Psoas muscle (tissue), 8 donors: ENCODE measurements around the gene ADAMTS1. TPM values are rescaled to one million over a fixed set of nuclear protein-coding genes. Genes with fewer than 3 reads are reported as not detected.
"Not testable (repeated sequence)": the region's sequence is repeated elsewhere in the genome, so short reads cannot be mapped to it uniquely, and the experiment has no call there.

ENCODE experiments used
- ATAC-seq, 4 donors: fragments of 200-7000 bp; cut with Tn5 transposase; one replicate each; pipeline ENCODE4 v1.9.1; 2020; ENCODE audit warnings: moderate library complexity in 3 of 4, mild to moderate bottlenecking in 2 of 4
- DNase-seq, 2 donors: peaks; one replicate each; pipeline ENCODE4 v3.0.0-alpha.2; 2020
- H3K27ac ChIP-seq: fragments of 200-600 bp; one replicate; pipeline ENCODE4 v1.8.0; 2022
- H3K27me3 ChIP-seq, 3 donors: fragments of 200-600 bp in 1 of 3; one replicate each; pipeline versions ENCODE4 v1.6.1 to v1.8.0; 2013 to 2022; ENCODE audit warnings: low read length in 2 of 3, mild to moderate bottlenecking in 2 of 3, moderate library complexity in 1 of 3; ENCODE audit not compliant: insufficient read depth in 3 of 3
- H3K36me3 ChIP-seq, 2 donors: fragments of 200-600 bp in 1 of 2; one replicate each; pipeline versions ENCODE4 v1.6.1 to v1.8.0; 2013 to 2022; ENCODE audit warnings: low read depth in 1 of 2, mild to moderate bottlenecking in 1 of 2, moderate library complexity in 1 of 2; ENCODE audit not compliant: insufficient read depth in 1 of 2
- H3K4me1 ChIP-seq: fragments of 200-600 bp; one replicate; pipeline ENCODE4 v1.8.0; 2022
- H3K4me3 ChIP-seq: fragments of 200-600 bp; one replicate; pipeline ENCODE4 v1.8.0; 2022; ENCODE audit warnings: mild to moderate bottlenecking
- H3K9me3 ChIP-seq: fragments of 200-600 bp; one replicate; pipeline ENCODE4 v1.8.0; 2022
- whole genome bisulfite sequencing, 3 donors: extraction: QIAGEN DNeasy Blood & Tissue Kit; methylation state at CpG; one replicate each; pipeline versions ENCODE4 v1.1.6 to v1.1.7; 2013; 5-methylcytosine and 5-hydroxymethylcytosine counted together
- intact Hi-C, 2 donors: fragments of 100-400 bp; cut with DNase I; formaldehyde crosslinking; loops; one replicate each; pipeline versions ENCODE4 v1.11.0 to v1.14.2; 2022
- polyA plus RNA-seq, 3 donors: library from polyadenylated mRNA; stranded (reverse); fragments of 200-250 nt; gene quantifications; one replicate each; pipeline ENCODE4 v1.2.3, GENCODE V29; 2013
- total RNA-seq, 4 donors: library from RNA; stranded (reverse); fragmentation: NEBNext Ultra II Directional in 2 of 4; extraction: Animal tissue kit (Norgen Biotek cat#: 25700) in 2 of 4; gene quantifications; one replicate each; pipeline versions ENCODE4 v1.2.1 to v1.2.4, GENCODE V29; 2021 to 2023
- TF ChIP-seq, protein P1 (sequence below): fragments of 200-600 bp; IDR thresholded peaks from one replicate; pipeline ENCODE4 v1.8.0; 2022; ENCODE audit warnings: antibody characterized with exemption
- donor health status: healthy with polysubstance abuse.
- donor health status: DM: no; HTN: no; CAD: no; lungs with moderate emphysema.
- donor health status: Bipolar disorder and iron deficiency.
- donor health status: healthy.
- donor health status: DM: yes; HTN: yes; CAD: no.
- donor health status: DM: no; HTN: no; CAD: no.
- donor health status: DM: no; HTN: no; CAD: no.
- donor health status: DM: yes; HTN: yes; CAD: no.

The ADAMTS1 gene
- total and polyA plus RNA-seq, 7 donors: 12.2 to 70.3 (median 32.0) TPM

- TF ChIP-seq, protein P1, sequence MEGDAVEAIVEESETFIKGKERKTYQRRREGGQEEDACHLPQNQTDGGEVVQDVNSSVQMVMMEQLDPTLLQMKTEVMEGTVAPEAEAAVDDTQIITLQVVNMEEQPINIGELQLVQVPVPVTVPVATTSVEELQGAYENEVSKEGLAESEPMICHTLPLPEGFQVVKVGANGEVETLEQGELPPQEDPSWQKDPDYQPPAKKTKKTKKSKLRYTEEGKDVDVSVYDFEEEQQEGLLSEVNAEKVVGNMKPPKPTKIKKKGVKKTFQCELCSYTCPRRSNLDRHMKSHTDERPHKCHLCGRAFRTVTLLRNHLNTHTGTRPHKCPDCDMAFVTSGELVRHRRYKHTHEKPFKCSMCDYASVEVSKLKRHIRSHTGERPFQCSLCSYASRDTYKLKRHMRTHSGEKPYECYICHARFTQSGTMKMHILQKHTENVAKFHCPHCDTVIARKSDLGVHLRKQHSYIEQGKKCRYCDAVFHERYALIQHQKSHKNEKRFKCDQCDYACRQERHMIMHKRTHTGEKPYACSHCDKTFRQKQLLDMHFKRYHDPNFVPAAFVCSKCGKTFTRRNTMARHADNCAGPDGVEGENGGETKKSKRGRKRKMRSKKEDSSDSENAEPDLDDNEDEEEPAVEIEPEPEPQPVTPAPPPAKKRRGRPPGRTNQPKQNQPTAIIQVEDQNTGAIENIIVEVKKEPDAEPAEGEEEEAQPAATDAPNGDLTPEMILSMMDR: no peak
- Histone ChIP-seq H3K4me1 (no peaks in the 10 kb centered on the region), H3K27ac (no peak overlapping the region), H3K36me3 (no peaks in the 10 kb centered on the region), H3K9me3 (no peaks in the 10 kb centered on the region), H3K4me3 (no peak overlapping the region), H3K27me3 (no peaks in the 10 kb centered on the region)
- ATAC-seq (no peak), DNase-seq (no peak)
- 90 to 100% (median 92%) methylated on average over 1 of the region's 1 CpG for WGBS, 3 donors
- intact Hi-C loops: no loop called here
Measured at GRCh38 chr21:26874347-26874746, 29.1 kb upstream of the ADAMTS1 start.

GRCh38 chr21:26865857-26866256 is 20.6 kb upstream of the ADAMTS1 start:
- TF ChIP-seq, protein P1: no peak
- ATAC-seq: no peak

DNA sequence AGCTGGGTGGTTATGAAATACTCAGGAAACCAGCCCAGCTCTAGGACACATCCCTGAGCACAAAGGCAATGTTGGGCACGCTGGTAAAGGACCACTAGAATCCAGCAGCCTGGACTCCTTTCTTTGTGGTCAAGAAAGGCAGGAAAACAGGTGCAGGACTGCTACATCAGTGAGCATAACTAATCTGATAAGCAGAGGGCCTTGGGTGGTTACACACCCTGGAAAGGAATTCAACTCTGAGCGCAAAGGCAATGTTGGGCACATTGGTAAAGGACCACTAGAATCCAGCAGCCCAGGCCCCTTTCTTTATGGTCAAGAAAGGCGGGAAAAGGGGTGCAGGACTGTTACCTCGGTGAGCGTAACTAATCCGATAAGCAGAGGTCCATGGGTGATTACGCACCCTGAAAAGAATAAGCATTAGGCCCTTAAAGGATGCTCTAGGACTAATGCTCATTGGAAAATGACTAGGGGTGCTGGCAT is 11.7 kb upstream of the ADAMTS1 start:
- ATAC-seq, H3K36me3 ChIP-seq, H3K4me3 ChIP-seq, H3K27me3 ChIP-seq, H3K27ac ChIP-seq, DNase-seq, H3K4me1 ChIP-seq, H3K9me3 ChIP-seq: not testable (repeated sequence)
- 81 to 88% (median 88%) methylated on average over 7 of the region's 7 CpGs for WGBS, 3 donors
- intact Hi-C loops: loop anchor here in 1 of 2 donors (10.0 kb wide), 1 partner anchor 708 kb away; no protein-coding TSS in a partner anchor

More at GRCh38 chr21:26865857-26866256, 20.6 kb upstream of the ADAMTS1 start:
- Histone ChIP-seq H3K9me3 (no peaks in the 10 kb centered on the region), H3K4me3 (no peak overlapping the region), H3K27me3 (no peaks in the 10 kb centered on the region), H3K36me3 (no peaks in the 10 kb centered on the region), H3K4me1 (no peaks in the 10 kb centered on the region), H3K27ac (no peak overlapping the region)
- 94 to 96% (median 94%) methylated on average over 3 of the region's 3 CpGs for WGBS, 3 donors
- intact Hi-C loops: no loop called here
- DNase-seq: no peak

DNA sequence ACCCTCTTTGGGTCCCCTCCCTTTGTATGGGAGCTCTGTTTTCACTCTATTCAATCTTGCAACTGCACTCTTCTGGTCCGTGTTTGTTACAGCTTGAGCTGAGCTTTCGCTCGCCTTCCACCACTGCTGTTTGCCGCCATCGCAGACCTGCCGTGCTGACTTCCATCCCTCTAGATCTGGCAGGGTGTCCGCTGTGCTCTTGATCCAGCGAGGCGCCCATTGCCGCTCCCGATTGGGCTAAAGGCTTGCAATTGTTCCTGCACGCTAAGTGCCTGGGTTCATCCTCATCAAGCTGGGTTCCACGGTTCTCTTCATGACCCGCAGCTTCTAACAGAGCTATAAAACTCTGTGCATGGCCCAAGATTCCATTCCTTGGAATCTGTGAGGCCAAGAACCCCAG is 9.5 kb upstream of the ADAMTS1 start:
- intact Hi-C loops: loop anchor here (5.0 to 10.0 kb wide), 4 partner anchors 708 to 1483 kb away; no protein-coding TSS in a partner anchor
- not testable (repeated sequence) for H3K27ac ChIP-seq, H3K36me3 ChIP-seq, H3K9me3 ChIP-seq, DNase-seq, H3K4me3 ChIP-seq, ATAC-seq, H3K4me1 ChIP-seq, H3K27me3 ChIP-seq
- 96 to 97% (median 97%) methylated on average over 14 of the region's 14 CpGs for WGBS, 3 donors

- no peaks in the 10 kb centered on the region for H3K9me3 ChIP-seq
- ATAC-seq (no peak), DNase-seq (no peak)
- TF ChIP-seq, protein P1: no peak
- no peaks in the 10 kb centered on the region for H3K36me3 ChIP-seq
- peaks cover 6% of the 10 kb centered on the region for H3K4me1 ChIP-seq
- H3K27me3 ChIP-seq: no peaks in the 10 kb centered on the region
- H3K27ac ChIP-seq: no peak overlapping the region
- 92 to 94% (median 92%) methylated on average over 3 of the region's 3 CpGs for WGBS, 3 donors
- intact Hi-C loops: loop anchor here (5.0 to 10.0 kb wide), 4 partner anchors 710 to 1485 kb away; no protein-coding TSS in a partner anchor
- no peak overlapping the region for H3K4me3 ChIP-seq
Measured at GRCh38 chr21:26852423-26852822, 7.2 kb upstream of the ADAMTS1 start.
